Activated naive CD8-positive, alpha-beta T cell treated with anti-CD3 and anti-CD28 coated beads, Interleukin-2, amount 10 ng/mL, durations not matched to agents 7 days and 5 days (primary cell): Measurements from ENCODE around the gene CTNNA3. TPM values are rescaled to one million over a fixed set of nuclear protein-coding genes. Genes with fewer than 3 reads are reported as not detected.

ENCODE experiments used
- ATAC-seq: fragments of 150-1000 bp; cut with Tn5 transposase; one replicate; pipeline ENCODE4 v1.10.0; 2021; ENCODE audit warnings: low read depth, moderate library complexity
- POLR2A ChIA-PET: fragments of 350-600 bp; sonication (Branson Sonifier 250); formaldehyde crosslinking; loops from one replicate; lab custom pipeline; 2021; ENCODE audit warnings: antibody characterized with exemption; lab: Charles Lee
- DNase-seq: peaks from one replicate; pipeline ENCODE4 v3.0.0; 2021
- H3K27ac Mint-ChIP-seq: one replicate; pipeline ENCODE4 v1.8.0; 2022; ENCODE audit warnings: mild to moderate bottlenecking, mixed read lengths
- H3K27me3 Mint-ChIP-seq: one replicate; pipeline ENCODE4 v1.8.0; 2022; ENCODE audit warnings: mild to moderate bottlenecking, moderate library complexity, mixed read lengths
- H3K36me3 Mint-ChIP-seq: one replicate; pipeline ENCODE4 v1.8.0; 2021; ENCODE audit warnings: mild to moderate bottlenecking, mixed read lengths
- H3K4me1 Mint-ChIP-seq: one replicate; pipeline ENCODE4 v1.8.0; 2021; ENCODE audit warnings: mixed read lengths
- H3K4me3 Mint-ChIP-seq: one replicate; pipeline ENCODE4 v1.8.0; 2022; ENCODE audit warnings: mild to moderate bottlenecking, moderate library complexity, mixed read lengths
- H3K9me3 Mint-ChIP-seq: one replicate; pipeline ENCODE4 v1.8.0; 2021; ENCODE audit warnings: mixed read lengths
- total RNA-seq, 2 experiments: library from RNA; stranded (reverse); gene quantifications; one replicate each; pipeline ENCODE4 v1.2.3, GENCODE V29; 2021

The CTNNA3 gene
- total RNA-seq, 2 experiments from 2014 or later, result 2.4 to 3.6 TPM

DNA sequence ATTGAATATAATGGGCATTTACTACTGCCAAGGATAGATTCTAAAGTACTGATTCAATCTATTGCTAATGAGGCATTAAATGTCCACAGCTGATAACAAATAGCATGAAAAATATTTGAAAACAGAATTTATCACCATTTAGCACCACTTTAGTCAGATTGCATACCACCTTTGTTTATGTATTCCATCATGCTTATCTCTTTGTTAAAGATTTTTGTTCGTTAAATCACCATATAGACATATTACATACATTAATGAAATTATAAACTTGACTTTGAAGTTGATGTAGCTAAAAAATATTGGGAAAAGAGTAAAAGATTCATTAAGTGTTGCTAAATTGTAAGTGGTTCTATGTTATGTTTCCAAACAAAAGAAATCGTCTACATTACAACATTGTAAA, 1022.9 kb downstream of the CTNNA3 start:
- Mint-ChIP-seq H3K27ac (no peak overlapping the region), H3K36me3 (no peaks in the 10 kb centered on the region), H3K27me3 (no peaks in the 10 kb centered on the region), H3K4me3 (no peak overlapping the region), H3K9me3 (no peaks in the 10 kb centered on the region), H3K4me1 (no peaks in the 10 kb centered on the region)
- ATAC-seq, result no peak
- POLR2A ChIA-PET, result no interaction called here
- no peak for DNase-seq

DNA sequence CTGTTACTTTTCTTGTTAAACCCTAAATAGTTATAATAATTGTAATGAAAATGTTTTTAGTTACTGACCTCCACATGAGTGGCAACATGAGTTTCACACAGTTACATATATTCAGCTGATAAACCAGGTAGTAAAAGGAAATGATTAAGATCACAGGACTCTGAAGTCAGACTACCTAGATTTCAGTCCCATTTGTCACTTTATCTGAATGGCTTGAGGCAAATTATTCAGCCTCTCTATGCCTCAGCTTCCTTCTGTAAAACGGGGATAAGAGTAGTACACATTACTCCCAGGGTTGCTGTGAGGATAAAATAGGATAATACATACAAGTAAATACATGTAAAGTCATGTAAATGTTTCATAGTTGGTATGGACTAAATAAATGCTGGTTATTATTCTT, 1024.4 kb downstream of the CTNNA3 start:
- Mint-ChIP-seq H3K27ac (no peak overlapping the region), H3K27me3 (no peaks in the 10 kb centered on the region), H3K4me1 (no peaks in the 10 kb centered on the region), H3K4me3 (no peak overlapping the region), H3K36me3 (no peaks in the 10 kb centered on the region), H3K9me3 (no peaks in the 10 kb centered on the region)
- POLR2A ChIA-PET, result no interaction called here
- ATAC-seq (no peak), DNase-seq (no peak)

DNA sequence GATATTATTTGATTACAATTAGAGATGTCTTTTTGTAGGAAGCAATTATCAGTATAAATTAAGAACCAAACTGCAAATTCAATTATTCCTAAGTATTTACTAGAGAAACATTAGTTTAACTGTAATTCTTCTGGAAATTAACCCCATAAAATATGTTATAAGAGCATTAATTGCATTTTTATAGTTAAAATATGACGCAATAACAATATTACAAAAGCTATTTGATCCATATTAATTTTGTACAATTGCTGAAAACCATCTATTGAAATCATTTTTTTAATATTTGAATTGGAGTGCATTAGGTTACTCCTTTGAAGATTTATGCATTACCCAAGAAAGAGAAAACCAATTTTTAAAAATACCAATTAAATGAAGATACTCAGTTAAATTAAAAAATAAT, 1024.9 kb downstream of the CTNNA3 start:
- H3K9me3 Mint-ChIP-seq, result no peaks in the 10 kb centered on the region
- H3K27me3 Mint-ChIP-seq, result no peaks in the 10 kb centered on the region
- no peak for ATAC-seq
- no peaks in the 10 kb centered on the region for H3K4me1 Mint-ChIP-seq
- POLR2A ChIA-PET, result no interaction called here
- no peak overlapping the region for H3K27ac Mint-ChIP-seq
- H3K36me3 Mint-ChIP-seq, result no peaks in the 10 kb centered on the region
- no peak overlapping the region for H3K4me3 Mint-ChIP-seq
- DNase-seq, result no peak

DNA sequence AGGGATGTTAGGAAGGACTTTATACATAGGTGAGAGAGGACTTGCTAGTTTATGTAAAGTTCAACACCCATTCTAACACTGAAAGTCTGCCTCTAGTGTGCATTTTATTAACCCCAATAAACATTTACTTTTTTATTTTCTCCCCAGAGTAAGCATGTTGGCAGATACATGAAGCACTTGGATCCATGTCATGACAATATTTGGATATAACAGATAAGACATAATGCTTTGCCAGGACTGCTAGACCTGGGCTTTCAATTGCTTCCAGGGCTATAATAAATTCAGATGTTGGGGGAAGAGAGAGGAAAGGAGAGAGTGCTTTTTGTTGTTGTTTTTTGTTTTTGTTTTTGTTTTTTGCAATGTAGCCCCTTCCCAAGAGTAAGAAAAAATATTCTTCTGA, 1039.5 kb downstream of the CTNNA3 start:
- DNase-seq, result no peak
- no peak for ATAC-seq
- no peaks in the 10 kb centered on the region for H3K4me1 Mint-ChIP-seq
- H3K27ac Mint-ChIP-seq, result no peak overlapping the region
- H3K9me3 Mint-ChIP-seq, result peaks cover 3% of the 10 kb centered on the region
- POLR2A ChIA-PET, result no interaction called here
- H3K4me3 Mint-ChIP-seq, result no peak overlapping the region
- H3K36me3 Mint-ChIP-seq, result no peaks in the 10 kb centered on the region
- no peaks in the 10 kb centered on the region for H3K27me3 Mint-ChIP-seq

DNA sequence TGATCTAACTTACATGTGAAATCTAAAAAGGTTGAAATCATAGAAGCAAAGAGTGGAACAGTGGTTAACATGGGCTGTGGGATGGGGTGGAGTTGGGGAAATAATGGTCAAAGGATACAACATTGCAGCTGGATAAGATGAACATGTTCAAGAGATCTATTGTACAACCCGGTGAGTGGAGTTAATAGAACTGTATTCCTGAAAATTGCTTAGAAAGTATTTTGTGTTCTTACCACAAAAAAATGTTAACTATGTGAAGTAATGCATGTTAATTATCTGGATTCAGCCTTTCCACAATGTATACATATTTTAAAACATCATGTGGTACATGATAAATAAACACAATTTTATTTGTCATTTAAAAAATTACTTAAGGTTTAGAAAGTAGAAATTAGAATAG, 1041.1 kb downstream of the CTNNA3 start:
- Mint-ChIP-seq H3K4me3 (no peak overlapping the region), H3K27me3 (no peaks in the 10 kb centered on the region), H3K27ac (no peak overlapping the region), H3K9me3 (peaks cover 3% of the 10 kb centered on the region), H3K36me3 (no peaks in the 10 kb centered on the region), H3K4me1 (no peaks in the 10 kb centered on the region)
- ATAC-seq (no peak), DNase-seq (no peak)
- POLR2A ChIA-PET, result no interaction called here

DNA sequence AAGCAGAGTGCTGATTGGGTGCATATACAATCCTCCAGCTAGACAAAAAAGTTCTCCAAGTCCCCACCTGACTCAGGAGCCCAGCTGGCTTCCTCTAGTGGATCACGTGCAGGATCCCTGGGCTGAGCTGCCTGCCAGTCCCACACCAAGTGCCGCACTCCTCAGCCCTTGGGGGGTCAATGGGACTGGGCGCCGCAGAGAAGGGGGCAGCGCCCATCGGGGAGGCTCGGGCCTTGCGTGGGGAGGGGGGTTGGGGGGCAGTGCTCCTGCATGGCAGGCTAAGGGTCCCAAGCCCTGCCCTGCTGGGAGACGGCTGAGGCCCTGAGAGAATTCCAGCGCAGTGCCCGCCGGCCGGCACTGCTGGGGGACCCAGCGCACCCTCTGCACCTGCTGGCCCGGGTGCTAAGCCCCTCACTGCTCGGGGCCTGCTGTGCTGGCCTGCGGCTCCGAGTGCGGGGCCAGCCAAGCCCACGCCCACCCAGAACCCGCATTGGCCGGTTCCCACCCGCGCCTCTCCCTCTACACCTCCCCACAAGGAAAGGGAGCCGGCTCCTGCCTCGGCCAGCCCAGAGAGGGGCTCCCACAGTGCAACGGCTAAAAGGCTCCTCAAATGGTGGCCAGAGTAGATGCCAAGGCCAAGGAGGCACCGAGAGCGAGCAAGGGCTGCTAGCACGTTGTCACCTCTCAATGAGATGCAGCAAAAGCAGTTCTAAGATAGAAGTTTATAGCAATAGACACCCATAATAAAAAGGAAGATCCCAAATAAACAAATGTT, 1044.5 kb downstream of the CTNNA3 start:
- Mint-ChIP-seq H3K4me3 (no peak overlapping the region), H3K36me3 (no peaks in the 10 kb centered on the region), H3K27me3 (no peaks in the 10 kb centered on the region), H3K27ac (no peak overlapping the region), H3K4me1 (no peaks in the 10 kb centered on the region), H3K9me3 (peaks cover 3% of the 10 kb centered on the region)
- ATAC-seq (no peak), DNase-seq (no peak)
- POLR2A ChIA-PET, result no interaction called here

DNA sequence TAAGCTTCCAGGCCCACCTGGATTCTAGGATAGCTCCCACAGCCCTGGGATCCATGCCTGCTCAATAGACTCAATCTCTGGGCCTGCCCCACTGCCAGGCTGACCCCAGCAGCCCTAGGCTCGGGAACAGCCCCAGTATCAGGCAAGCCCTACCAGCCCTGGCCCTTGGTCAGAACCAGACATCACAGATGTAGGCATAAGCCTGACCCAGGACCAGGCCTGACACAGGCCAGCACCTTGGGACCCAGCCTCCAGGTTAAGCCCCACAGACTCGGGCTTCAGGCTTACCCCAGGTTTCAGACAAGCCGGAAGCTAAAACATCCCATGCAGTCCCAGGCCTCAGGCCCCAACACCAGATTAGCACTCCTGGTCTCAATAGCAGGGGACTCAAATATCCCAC, 1046.4 kb downstream of the CTNNA3 start:
- H3K36me3 Mint-ChIP-seq, result no peaks in the 10 kb centered on the region

DNA sequence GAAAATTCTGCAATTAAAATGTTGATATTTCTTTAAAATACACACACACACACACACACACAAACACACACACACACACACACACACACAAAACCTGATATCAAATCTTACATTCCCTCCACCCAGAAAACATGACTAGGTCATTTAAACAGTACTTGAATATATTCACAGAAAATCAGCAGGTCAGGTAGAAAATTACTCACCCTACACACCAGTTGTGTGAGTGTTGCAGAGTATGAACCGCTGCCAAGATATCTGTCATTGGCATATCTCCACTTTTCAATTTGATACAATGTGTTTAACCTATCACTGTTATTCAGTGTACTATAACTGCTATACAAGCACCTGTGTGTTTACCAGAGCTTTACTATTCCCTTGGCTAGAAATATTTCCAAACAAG, 1053.8 kb downstream of the CTNNA3 start:
- Mint-ChIP-seq H3K27ac (no peak overlapping the region), H3K9me3 (peaks cover 2% of the 10 kb centered on the region), H3K27me3 (no peaks in the 10 kb centered on the region), H3K4me3 (no peak overlapping the region), H3K36me3 (no peaks in the 10 kb centered on the region), H3K4me1 (no peaks in the 10 kb centered on the region)
- POLR2A ChIA-PET, result no interaction called here
- no peak for ATAC-seq
- no peak for DNase-seq

More for the DNA sequence above, 1046.4 kb downstream of the CTNNA3 start:
- no peak overlapping the region for H3K27ac Mint-ChIP-seq
- H3K9me3 Mint-ChIP-seq, result peaks cover 3% of the 10 kb centered on the region
- POLR2A ChIA-PET, result no interaction called here
- no peak for DNase-seq
- H3K4me3 Mint-ChIP-seq, result no peak overlapping the region
- H3K4me1 Mint-ChIP-seq, result no peaks in the 10 kb centered on the region
- no peak for ATAC-seq
- no peaks in the 10 kb centered on the region for H3K27me3 Mint-ChIP-seq

DNA sequence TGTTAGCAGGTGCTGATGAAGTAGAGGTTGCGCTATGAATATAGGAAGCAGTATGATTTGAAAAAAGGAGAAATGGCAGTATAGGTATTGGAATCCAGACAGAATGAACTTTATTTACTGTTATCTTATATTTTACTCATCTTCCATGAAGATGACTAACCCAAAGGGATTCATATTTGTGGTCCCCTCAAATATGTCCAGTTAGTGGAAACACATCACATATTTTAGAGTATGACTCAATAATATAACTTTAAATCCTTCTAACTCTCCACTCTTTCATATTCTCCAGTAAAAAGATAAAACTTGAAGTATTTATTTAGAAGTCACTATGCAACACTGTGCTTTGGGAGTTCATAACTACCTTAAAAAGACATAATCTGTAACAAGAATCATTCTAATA, 1056.6 kb downstream of the CTNNA3 start:
- H3K4me1 Mint-ChIP-seq, result no peaks in the 10 kb centered on the region
- H3K9me3 Mint-ChIP-seq, result peaks cover 2% of the 10 kb centered on the region
- ATAC-seq (no peak), DNase-seq (no peak)
- H3K27me3 Mint-ChIP-seq, result no peaks in the 10 kb centered on the region
- H3K36me3 Mint-ChIP-seq, result no peaks in the 10 kb centered on the region
- no peak overlapping the region for H3K4me3 Mint-ChIP-seq
- POLR2A ChIA-PET, result no interaction called here
- H3K27ac Mint-ChIP-seq, result no peak overlapping the region

DNA sequence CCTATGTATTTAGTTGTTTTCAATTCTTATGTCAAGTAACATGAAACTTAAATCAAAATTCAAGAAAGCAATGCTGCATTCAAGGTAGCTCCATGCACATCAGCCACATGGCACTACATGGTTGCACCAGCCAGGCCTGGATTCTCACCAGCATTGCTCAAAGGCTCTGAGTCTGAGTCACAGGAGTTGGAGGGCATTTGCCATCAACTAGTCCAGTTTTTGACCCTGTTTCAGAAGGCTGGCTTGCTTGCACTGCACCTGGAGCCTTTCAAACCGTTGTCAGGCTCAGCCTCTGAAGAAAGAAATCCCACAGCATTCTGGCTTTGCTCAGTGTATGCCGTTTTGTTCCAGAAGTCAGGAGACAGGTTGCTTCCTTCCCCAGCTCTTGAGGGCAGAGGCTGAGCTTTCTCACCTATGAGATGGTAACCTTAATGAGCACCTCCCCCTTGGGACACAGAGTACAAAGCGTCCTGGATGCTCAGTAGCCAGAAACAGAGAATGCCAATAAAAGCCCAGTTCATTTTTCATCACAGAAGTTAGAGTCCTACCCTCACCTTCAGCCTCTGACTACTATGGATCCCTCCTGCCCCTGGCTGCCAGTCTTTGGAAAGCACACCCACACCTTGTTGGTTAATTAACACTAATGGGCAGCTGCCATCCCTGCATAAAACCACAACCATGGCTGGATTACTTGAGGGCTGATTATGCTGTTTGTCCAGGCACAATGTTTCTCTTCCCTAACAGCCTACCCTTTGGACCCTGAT, 1058.5 kb downstream of the CTNNA3 start:
- POLR2A ChIA-PET, result no interaction called here
- no peak overlapping the region for H3K4me3 Mint-ChIP-seq
- DNase-seq (no peak), ATAC-seq (no peak)
- H3K9me3 Mint-ChIP-seq, result peaks cover 2% of the 10 kb centered on the region
- no peaks in the 10 kb centered on the region for H3K36me3 Mint-ChIP-seq
- H3K27me3 Mint-ChIP-seq, result no peaks in the 10 kb centered on the region
- no peaks in the 10 kb centered on the region for H3K4me1 Mint-ChIP-seq
- no peak overlapping the region for H3K27ac Mint-ChIP-seq

DNA sequence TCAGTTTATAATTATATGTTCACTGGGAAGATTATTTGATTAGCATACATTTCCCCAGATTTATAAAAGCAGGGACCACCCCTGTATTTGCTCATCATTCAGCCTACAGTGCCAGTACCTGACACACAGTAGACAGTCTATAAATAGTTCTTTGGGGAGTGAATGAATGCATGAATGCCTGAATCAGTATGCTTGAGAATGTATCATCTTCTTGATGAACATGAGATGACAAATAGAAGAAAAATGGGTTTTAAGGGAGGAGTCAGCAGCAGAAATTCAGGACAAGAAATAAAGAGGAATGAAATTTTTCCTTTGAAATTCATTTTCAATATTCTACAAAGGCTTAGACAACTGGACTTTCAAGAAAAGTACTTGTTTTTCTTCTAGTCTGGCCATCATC, 1066.0 kb downstream of the CTNNA3 start:
- POLR2A ChIA-PET, result no interaction called here
- Mint-ChIP-seq H3K9me3 (peaks cover 2% of the 10 kb centered on the region), H3K4me1 (no peaks in the 10 kb centered on the region), H3K4me3 (no peak overlapping the region), H3K27ac (no peak overlapping the region), H3K27me3 (no peaks in the 10 kb centered on the region), H3K36me3 (no peaks in the 10 kb centered on the region)
- ATAC-seq (no peak), DNase-seq (no peak)

DNA sequence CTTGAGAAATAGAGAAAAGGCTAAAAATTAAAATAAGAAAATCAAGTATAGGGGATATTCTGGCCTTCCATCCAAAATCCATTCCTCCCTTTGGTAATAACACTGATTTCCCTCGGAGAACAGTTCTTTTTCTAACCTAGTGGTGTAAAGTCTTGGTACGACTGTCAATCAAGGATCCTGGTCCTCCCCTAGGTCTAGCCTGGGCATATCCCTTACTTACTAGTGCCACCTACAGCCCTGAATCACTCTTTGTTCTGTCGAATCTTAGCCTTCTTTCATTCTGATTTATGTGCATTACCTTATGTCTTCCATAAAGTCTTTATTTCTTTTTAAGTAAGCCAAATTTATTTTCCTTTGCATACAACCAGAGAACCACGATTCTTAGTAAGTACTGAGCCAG, 1068.8 kb downstream of the CTNNA3 start:
- POLR2A ChIA-PET, result no interaction called here
- H3K27me3 Mint-ChIP-seq, result no peaks in the 10 kb centered on the region
- no peaks in the 10 kb centered on the region for H3K36me3 Mint-ChIP-seq
- no peak for DNase-seq
- H3K4me3 Mint-ChIP-seq, result no peak overlapping the region
- ATAC-seq, result no peak
- no peak overlapping the region for H3K27ac Mint-ChIP-seq
- no peaks in the 10 kb centered on the region for H3K4me1 Mint-ChIP-seq
- peaks cover 2% of the 10 kb centered on the region for H3K9me3 Mint-ChIP-seq

DNA sequence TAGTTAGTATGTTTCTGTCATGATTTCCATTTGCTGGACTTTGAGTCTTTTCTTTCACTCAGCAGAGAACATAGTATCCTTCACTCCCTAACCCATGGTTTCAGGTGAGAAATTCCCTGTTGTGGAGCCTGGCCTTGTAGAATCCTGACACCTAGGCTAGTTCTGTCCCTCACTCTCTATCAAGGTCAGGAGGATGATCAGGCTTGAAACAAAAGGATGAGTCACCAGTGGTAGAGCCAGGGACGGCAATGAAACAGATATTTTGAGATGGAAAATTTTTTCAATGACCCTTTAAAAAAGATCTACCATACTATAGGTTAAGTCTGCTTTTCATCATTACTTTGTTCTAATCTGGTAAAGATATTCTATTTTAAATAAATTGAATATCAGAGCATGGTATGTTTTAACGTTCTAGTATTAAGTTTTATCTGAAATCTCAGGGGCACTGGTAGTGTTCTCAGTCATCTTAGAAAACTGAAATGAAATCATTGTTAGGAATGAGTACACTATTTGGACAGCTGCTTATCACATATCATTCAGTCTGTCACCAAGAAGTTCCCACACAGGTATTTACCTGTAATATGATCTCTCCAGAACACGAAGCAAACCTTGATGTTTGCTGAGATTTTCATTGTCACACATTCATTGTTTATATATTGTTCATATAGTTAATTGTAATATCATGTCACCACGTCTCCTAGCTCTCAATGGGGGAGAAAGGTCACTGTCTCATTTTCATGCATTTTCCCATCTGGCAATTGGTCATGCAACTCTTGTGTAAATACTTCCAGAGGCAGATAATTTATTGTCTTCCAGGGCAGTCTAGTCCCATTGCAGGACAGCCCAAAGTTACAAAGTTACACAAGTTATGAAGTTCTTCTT, 1070.0 kb downstream of the CTNNA3 start:
- Mint-ChIP-seq H3K27me3 (no peaks in the 10 kb centered on the region), H3K4me3 (no peak overlapping the region), H3K4me1 (no peaks in the 10 kb centered on the region), H3K27ac (no peak overlapping the region), H3K36me3 (no peaks in the 10 kb centered on the region), H3K9me3 (peaks cover 2% of the 10 kb centered on the region)
- POLR2A ChIA-PET, result no interaction called here
- DNase-seq (no peak), ATAC-seq (no peak)
